GM12891 (cell line): Measurements from ENCODE around the gene IL4.

Experiments
- DNase-seq: peaks from one replicate; pipeline ENCODE4 v3.0.0; 2011; ENCODE audit warnings: low spot score; ENCODE audit not compliant: insufficient read length
- FAIRE-seq: peaks from 2 replicates; lab custom pipeline; 2011; peaks lifted over from hg19 to GRCh38; lab: Jason Lieb, UNC
- PAX5 ChIP-seq: IDR thresholded peaks from 2 replicates; pipeline ENCODE4 v1.6.1; 2011; ENCODE audit warnings: low read length, moderate library complexity, mild to moderate bottlenecking; ENCODE audit not compliant: insufficient read depth, severe bottlenecking
- POLR2A ChIP-seq: IDR thresholded peaks from 2 replicates; pipeline ENCODE4 v1.6.1; 2011; ENCODE audit warnings: low read depth, low read length, control low read depth
- POLR2AphosphoS5 ChIP-seq: IDR thresholded peaks from 2 replicates; pipeline ENCODE4 v1.6.1; 2011; ENCODE audit warnings: low read depth, low read length, control low read depth
- POU2F2 ChIP-seq: IDR thresholded peaks from 2 replicates; pipeline ENCODE4 v1.6.1; 2011; ENCODE audit warnings: low read depth, mild to moderate bottlenecking, control low read depth, low read length, moderate library complexity
- SPI1 ChIP-seq: IDR thresholded peaks from 2 replicates; pipeline ENCODE4 v1.6.1; 2011; ENCODE audit warnings: low read depth, low read length, control low read depth
- TAF1 ChIP-seq: IDR thresholded peaks from 2 replicates; pipeline ENCODE4 v1.6.1; 2011; ENCODE audit warnings: low read depth, low read length, control low read depth

The IL4 gene

GRCh38 chr5:132692632-132692967, 18.8 kb downstream of the IL4 start:
- no peak for FAIRE-seq
- TF ChIP-seq POLR2A (no peak), PAX5 (no peak), TAF1 (no peak), POLR2AphosphoS5 (no peak), SPI1 (no peak), POU2F2 (no peak)
- no peak for DNase-seq

GRCh38 chr5:132695956-132696355, 22.2 kb downstream of the IL4 start:
- DNase-seq (no peak), FAIRE-seq (no peak)
- no peak for TF ChIP-seq TAF1
- TF ChIP-seq POU2F2, result no peak

- DNase-seq, result no peak
- no peak for FAIRE-seq
- TF ChIP-seq SPI1 (no peak), TAF1 (no peak), POLR2A (no peak), POLR2AphosphoS5 (no peak), POU2F2 (no peak), PAX5 (no peak)
Measured at GRCh38 chr5:132704875-132705274, 31.1 kb downstream of the IL4 start.

- TF ChIP-seq POLR2A (no peak), TAF1 (no peak), SPI1 (no peak), POLR2AphosphoS5 (no peak), POU2F2 (no peak), PAX5 (no peak)
- DNase-seq, result no peak
- FAIRE-seq, result no peak
Measured at GRCh38 chr5:132708645-132709044, 34.9 kb downstream of the IL4 start.

GRCh38 chr5:132714456-132715307, 40.9 kb downstream of the IL4 start:
- TF ChIP-seq POU2F2 (no peak), POLR2AphosphoS5 (no peak), TAF1 (no peak), PAX5 (no peak), POLR2A (no peak), SPI1 (no peak)
- FAIRE-seq, result peak; percentile 71
- DNase-seq, result no peak

- DNase-seq (no peak), FAIRE-seq (no peak)
- TF ChIP-seq TAF1, result no peak
- TF ChIP-seq POU2F2, result no peak
- TF ChIP-seq POLR2A, result no peak
- no peak for TF ChIP-seq POLR2AphosphoS5
- TF ChIP-seq PAX5, result no peak
- TF ChIP-seq SPI1, result no peak
Measured at GRCh38 chr5:132718544-132719312, 44.9 kb downstream of the IL4 start.

GRCh38 chr5:132725745-132726144, 52.0 kb downstream of the IL4 start:
- TF ChIP-seq POLR2A (no peak), PAX5 (no peak), TAF1 (no peak), POLR2AphosphoS5 (no peak), POU2F2 (no peak), SPI1 (no peak)
- FAIRE-seq, result no peak

GRCh38 chr5:132729896-132730295, 56.1 kb downstream of the IL4 start:
- DNase-seq (no peak), FAIRE-seq (no peak)
- TF ChIP-seq SPI1, result no peak
- TF ChIP-seq POLR2A, result no peak
- TF ChIP-seq POLR2AphosphoS5, result no peak
- no peak for TF ChIP-seq TAF1
- TF ChIP-seq PAX5, result no peak
- TF ChIP-seq POU2F2, result no peak

More at GRCh38 chr5:132725745-132726144, 52.0 kb downstream of the IL4 start:
- no peak for DNase-seq
